HG02759 (cell line): ENCODE measurements around the gene TCIRG1.

Experiments
- ATAC-seq: cut with Tn5 transposase; IDR thresholded peaks from one replicate; pipeline ENCODE4 v1.9.1; 2021; ENCODE audit warnings: mild to moderate bottlenecking, moderate library complexity; ENCODE audit not compliant: unreplicated experiment

Gene TCIRG1

GRCh38 chr11:68016904-68017817 lies 21.7 kb upstream of the TCIRG1 start:
- no peak for ATAC-seq

DNA sequence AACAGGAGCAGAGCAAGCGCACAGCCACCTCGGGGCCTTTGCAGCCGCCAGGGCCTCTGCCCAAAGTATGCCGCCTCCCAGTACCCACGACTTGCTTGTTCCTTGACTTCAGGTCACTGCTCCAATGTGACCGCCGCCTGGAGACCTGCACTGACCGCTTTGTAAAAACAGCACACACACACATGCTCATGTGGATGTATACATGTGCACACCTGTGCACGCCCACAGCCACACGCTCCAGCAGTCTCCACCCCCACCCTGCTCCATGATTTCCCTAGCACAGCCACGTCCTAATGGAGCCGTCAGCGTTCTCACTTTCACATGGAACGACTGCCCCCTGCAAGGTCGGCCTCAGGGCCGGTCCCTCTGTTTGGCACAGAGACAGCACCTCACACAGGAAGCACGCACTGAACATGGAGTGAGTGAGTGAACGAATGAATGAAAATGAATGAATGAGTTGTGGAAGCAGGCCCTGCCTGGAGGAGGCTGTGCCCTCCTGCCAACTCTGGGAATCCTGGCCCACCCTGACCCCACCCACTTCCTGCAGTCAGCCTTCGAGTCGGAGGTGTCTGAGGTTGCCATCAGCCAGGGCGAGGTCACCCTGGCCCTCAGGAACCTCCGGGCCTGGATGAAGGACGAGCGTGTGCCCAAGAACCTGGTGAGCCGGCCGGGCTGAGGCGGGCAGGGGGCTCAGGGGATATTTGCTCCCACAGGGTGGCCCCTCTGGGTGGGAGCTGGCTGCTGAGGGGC lies 20.7 kb upstream of the TCIRG1 start:
- ATAC-seq: no peak

DNA sequence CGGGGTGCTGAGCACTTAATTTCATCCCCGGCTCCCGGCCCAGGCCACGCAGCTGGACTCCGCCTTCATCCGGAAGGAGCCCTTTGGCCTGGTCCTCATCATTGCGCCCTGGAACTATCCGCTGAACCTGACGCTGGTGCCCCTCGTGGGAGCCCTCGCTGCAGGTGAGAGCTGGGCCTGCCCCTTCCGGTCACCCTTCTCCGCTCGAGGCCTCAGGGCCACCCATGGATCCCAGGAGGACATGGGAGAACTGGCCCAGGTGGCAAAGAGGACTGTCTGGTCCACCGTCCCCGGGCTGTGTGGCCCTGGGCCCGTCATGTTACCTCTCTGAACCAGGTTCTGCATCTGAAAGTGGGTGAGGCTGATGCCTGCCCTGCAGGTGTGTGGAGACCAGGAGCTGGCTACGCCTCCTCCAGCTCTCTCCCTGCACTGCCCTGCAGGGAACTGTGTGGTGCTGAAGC lies 20.1 kb upstream of the TCIRG1 start:
- no peak for ATAC-seq

DNA sequence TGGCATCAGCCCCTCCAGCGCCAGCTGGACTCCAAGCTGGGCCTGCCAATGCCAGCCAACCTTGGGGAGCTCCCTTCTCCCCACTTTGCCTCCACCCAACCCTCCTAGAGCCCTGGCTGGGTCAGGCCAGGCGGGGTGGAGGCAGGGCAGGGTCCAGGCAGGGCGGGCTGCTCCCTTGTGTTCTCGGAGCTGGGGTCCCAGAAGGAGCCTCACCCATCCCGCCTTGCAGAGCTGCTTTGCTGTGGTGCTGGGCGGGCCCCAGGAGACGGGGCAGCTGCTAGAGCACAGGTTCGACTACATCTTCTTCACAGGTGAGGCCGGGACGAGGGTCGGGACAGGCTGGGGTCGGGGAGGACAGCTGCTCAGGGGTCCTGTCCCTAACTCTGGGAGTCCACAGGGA lies 19.3 kb upstream of the TCIRG1 start:
- ATAC-seq: no peak

DNA sequence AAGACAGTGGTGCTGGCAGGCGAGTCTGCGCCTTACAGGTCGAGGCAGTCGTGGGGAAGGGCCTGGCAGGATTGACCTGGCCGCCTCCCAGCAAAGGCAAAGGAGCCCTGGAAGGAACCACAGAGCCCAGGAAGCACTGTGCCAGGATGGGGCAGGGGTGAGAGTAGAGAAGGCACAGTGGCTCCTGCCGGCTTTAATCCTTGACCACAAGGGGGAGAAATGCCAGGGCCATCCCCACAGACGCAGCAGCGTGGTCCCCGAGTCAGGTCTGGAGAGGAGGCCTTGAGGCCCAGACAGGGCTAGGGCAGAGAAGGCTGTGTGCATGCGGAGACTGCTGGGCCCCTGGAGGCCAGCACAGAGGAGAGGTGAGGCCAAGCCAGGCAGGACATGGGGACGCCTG lies 18.2 kb upstream of the TCIRG1 start:
- ATAC-seq: no peak

DNA sequence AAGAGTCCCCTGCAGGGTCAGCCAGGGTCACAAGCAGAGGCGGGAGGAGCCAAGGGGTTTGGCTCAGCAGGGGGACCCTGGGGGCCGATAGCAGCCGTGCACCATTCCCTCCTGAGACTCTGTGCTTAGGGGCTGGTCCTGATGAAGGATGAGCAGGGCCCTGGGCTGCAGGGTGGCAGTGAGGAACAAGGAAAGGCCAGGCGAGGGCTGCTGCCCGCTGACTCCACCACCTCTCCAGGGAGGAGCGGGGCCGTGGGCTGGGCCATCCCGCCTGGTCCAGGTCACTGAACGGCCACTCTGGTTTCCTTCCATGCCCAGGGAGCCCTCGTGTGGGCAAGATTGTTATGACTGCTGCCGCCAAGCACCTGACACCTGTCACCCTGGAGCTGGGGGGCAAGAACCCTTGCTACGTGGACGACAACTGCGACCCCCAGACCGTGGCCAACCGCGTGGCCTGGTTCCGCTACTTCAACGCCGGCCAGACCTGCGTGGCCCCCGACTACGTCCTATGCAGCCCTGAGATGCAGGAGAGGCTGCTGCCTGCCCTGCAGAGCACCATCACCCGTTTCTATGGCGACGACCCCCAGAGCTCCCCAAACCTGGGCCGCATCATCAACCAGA lies 17.5 kb upstream of the TCIRG1 start:
- ATAC-seq: no peak

DNA sequence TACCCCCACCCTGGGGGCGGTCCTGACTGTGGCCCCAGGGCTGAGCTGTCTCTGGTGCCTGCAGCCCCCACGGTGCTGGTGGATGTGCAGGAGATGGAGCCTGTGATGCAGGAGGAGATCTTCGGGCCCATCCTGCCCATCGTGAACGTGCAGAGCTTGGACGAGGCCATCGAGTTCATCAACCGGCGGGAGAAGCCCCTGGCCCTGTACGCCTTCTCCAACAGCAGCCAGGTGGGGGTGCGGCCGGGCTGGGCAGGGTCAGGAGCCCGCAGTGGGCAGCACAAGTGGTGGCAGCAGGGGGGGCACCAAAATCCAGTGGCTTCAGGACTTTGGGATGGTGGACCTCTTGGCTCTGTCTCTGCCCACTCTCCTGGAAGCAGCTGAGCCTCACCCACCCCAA lies 16.3 kb upstream of the TCIRG1 start:
- no peak for ATAC-seq

DNA sequence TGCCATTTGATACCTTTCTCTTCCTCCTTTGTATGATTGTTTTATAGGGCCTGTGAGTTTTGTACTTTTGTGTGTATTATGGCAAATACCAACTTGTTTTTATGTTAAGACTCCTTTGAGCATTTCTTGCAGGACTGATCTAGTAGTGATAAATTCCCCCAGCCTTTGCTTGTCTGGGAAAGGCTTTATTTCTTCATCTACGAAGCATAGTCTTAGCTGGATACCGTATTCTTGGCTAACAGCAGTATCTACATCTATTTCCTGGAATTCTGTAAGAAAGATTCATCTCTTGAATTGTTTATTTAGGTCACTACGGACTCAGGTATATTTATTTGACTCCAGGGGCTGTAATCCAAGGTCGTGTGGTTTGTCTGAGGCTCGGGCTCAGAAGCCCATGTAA lies 14.3 kb upstream of the TCIRG1 start:
- no peak for ATAC-seq

DNA sequence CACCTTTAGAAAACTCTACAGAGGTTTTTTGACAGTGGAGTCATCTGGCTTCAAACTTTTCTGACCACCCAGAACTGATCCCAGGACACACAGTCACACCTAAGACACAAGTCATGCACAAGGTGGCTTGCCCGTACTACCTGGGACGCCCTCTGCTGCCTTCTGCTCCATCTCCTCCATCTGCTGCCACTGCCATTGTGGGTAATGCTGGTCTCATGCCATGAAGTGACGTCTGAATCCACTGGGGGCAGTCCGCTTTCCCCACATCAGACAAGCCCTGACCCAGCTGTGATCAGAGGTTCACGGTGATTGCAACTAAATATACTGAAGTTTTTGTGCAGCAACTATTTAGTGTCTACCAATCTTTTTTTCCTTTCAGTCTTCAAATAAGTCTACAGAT lies 13.8 kb upstream of the TCIRG1 start:
- ATAC-seq: no peak

GRCh38 chr11:68026391-68027105 lies 12.3 kb upstream of the TCIRG1 start:
- ATAC-seq: no peak

GRCh38 chr11:68027667-68028066 lies 11.2 kb upstream of the TCIRG1 start:
- ATAC-seq: no peak

DNA sequence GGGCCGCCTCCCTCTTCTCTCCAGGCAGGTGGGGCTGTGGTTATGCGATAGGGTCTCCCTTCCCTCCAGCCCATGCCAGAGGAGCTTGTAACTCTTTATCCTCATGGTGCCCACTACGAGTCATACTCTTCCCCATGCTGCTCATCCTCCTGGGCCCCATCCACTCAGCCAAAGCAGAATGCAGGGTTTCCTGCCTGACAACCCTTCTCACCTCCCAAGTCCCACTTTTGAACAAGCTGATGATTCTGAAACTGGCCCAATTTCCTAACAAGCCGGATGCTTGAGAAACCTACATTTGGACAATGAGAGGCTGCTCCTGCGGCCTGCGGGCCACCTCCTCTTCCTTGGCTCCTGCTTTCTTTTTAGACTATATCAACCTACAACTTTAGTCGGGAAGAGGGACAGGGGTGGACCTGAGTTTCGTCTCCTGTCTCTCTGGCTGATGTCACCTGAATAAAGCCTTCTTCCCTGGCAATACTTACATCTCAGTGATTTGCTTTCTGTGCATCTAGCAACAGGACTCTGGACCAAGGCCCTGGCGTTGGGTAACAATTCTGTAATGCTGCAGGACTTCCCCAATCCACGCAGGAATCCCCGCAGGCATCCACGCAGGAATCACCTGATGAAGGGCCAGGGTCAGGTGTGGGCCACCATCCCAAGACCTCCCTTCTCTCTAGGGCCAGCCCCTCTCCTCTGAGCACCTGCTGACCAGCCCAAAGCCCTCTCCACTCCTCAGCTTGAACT lies 9.9 kb upstream of the TCIRG1 start:
- no peak for ATAC-seq

GRCh38 chr11:68030318-68031143 lies 8.3 kb upstream of the TCIRG1 start, which contains the start of gene NDUFS8:
Gene NDUFS8, plus strand, starts transcription at chr11:68030681. Its CDS starts 1,471 bp downstream, at chr11:68032152.
- ATAC-seq: peak; percentile 92

GRCh38 chr11:68031144-68031464 lies 7.7 kb upstream of the TCIRG1 start:
- ATAC-seq: no peak

- no peak for ATAC-seq
Measured at GRCh38 chr11:68032003-68032402, 6.8 kb upstream of the TCIRG1 start.

DNA sequence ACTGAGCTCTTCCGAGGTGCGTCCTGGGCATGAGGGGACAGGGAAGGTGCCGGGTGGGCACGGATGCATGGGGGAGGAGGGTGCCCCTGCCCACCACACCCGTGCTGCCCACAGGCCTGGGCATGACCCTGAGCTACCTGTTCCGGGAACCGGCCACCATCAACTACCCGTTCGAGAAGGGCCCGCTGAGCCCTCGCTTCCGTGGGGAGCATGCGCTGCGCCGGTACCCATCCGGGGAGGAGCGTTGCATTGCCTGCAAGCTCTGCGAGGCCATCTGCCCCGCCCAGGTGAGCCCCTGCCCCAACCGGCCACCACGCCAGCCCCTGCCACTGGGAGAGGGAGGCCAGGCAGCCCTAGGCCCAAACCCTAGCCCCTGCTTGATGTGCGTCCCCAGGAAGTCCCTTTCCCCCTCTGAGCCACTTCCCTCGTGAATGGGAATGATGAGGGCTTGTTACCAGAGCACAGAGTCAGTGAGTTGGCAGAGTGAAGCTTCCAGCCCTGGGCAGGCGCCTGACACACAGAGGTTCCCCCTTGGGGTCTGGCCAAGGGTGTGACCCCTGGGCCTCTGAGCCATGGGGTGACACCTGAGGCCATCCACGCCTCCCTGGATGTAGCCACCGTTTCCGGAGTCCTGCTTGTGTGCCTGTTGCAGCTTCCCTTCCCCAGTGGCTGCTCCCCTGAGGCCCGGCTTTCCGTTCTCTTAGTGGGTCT lies 5.7 kb upstream of the TCIRG1 start:
- no peak for ATAC-seq

DNA sequence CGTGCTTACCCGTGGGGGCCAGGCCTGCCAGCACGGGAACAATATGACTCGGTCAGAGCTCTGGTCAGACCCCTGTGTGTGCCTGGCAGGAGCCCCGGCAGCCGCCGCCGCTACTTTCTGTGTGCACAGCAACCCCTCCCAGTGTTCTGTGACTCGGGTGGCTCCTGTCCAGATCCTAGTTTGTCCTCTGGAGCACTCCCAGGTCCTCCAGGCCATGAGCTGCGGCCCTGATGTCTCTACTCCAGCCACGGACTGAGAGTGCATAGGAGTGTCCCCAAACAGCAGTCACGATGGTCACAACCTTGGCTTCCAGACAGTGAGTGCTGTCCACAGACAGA lies 5.1 kb upstream of the TCIRG1 start:
- no peak for ATAC-seq

DNA sequence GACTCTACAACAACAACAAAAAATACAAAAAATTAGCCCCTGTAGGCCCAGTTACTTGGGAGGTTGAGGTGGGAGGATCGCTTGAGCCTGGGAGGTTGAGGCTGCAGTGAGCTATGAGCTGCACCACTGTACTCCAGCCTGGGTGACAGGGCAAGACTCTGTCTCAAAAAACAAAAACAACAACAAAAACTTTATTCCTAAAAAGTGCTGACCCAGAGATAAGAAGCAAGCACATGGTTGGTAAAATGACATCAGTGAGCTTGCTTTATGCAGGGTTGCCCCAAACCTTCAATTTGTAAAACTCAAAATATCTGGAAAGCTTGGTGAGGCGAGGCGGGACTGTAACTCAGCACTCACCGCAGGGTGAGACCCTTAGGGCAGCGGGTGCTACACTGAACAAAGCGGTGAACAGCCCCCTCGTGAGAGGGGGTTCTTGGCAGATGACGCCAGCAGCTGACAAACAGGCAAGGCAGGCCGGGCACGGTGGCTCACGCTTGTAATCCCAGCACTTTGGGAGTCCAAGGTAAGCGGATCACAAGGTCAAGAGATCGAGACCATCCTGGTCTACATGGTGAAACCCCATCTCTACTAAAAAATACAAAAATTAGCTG lies 3.5 kb upstream of the TCIRG1 start:
- no peak for ATAC-seq
